Measurements from ENCODE around the gene TMEM132C.

DNA sequence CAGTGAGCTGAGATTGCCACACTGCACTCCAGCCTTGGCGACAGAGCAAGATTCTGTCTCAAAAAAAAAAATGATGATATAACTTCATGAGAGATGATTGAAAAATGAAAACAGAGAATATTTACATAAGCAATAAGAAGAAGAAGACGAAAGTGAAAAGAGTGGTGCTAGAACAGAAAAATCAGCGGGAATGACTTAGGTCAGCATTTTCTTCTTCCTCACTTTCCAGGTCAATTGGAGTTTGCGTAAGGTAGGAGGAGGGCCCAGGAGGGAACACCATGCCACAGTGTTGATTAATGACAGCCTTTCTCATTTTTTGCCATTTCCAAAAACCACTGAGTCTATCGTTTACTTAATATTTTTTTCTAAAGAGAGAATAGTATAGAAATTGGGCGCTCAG, 356.8 kb downstream of the TMEM132C start:
- TF ChIP-seq, protein P1, sequence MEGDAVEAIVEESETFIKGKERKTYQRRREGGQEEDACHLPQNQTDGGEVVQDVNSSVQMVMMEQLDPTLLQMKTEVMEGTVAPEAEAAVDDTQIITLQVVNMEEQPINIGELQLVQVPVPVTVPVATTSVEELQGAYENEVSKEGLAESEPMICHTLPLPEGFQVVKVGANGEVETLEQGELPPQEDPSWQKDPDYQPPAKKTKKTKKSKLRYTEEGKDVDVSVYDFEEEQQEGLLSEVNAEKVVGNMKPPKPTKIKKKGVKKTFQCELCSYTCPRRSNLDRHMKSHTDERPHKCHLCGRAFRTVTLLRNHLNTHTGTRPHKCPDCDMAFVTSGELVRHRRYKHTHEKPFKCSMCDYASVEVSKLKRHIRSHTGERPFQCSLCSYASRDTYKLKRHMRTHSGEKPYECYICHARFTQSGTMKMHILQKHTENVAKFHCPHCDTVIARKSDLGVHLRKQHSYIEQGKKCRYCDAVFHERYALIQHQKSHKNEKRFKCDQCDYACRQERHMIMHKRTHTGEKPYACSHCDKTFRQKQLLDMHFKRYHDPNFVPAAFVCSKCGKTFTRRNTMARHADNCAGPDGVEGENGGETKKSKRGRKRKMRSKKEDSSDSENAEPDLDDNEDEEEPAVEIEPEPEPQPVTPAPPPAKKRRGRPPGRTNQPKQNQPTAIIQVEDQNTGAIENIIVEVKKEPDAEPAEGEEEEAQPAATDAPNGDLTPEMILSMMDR (IDR thresholded peaks at IDR 0.05): no peak
- no peak for TF ChIP-seq EZH2 (IDR thresholded peaks at IDR 0.05)
